Measurements from ENCODE around the gene STUB1. TPM values are rescaled to one million over a fixed set of nuclear protein-coding genes. Genes with fewer than 3 reads are reported as not detected.
A peak's percentile ranks its signal among the peaks of the same experiment; 100 is the strongest.

The STUB1 gene
- total and polyA plus RNA-seq, 2 donors (not counting 1 experiment from before 2014, with no cell fraction given) = 94.3 to 116 TPM

- H3K27ac ChIP-seq (ENCODE audit: low read length in 2 of 2) = peak overlapping the region in 1 of 2 donors; percentile 83
- peaks cover 10 to 35% of the 10 kb centered on the region in 2 donors for H3K4me1 ChIP-seq (ENCODE audit: control insufficient read depth in 2 of 2, insufficient read depth in 2 of 2, low read length in 2 of 2)
- H3K27me3 ChIP-seq (replicated peaks in 1 of 4; ENCODE audit: control extremely low read depth in 1 of 4, control insufficient read depth in 3 of 4, insufficient read depth in 4 of 4, low read length in 3 of 4) = no peaks in the 10 kb centered on the region
- 4% methylated on average over 52 of the region's 55 CpGs for WGBS (ENCODE audit: insufficient coverage)
- peak overlapping the region; percentile 83 for H2AFZ ChIP-seq (ENCODE audit: insufficient read depth, low read depth, low read length, poor library complexity, severe bottlenecking)
- ChIA-PET CTCF (interaction anchor here (0.7 to 1.6 kb wide), 8 partner anchors 12 to 57 kb away, joined by 3 to 6 read pairs (median 4); partner anchors contain the start of gene WDR90), POLR2A (interaction anchor here (0.7 to 1.8 kb wide), 7 partner anchors 12 to 235 kb away, joined by 3 to 6 read pairs (median 3); partner anchors contain the start of genes NHLRC4, PIGQ and RAB40C)
- no peaks in the 10 kb centered on the region for H3K9me3 Mint-ChIP-seq (ENCODE audit: insufficient read depth)
- intact Hi-C loops (cut with micrococcal nuclease) = loop anchor here (1.0 kb wide), 4 partner anchors 14 to 46 kb away; partner anchors contain the start of genes RHOT2 and WDR90
- ATAC-seq (ENCODE audit: low read depth) (no peak), DNase-seq (no peak)
- no peaks in the 10 kb centered on the region for H3K9me3 ChIP-seq (ENCODE audit: control extremely low read depth in 1 of 3, control insufficient read depth in 2 of 3, insufficient read depth in 1 of 3, low read length in 2 of 3)
- H3K27ac Mint-ChIP-seq = no peak overlapping the region
- H3K79me2 ChIP-seq (ENCODE audit: control insufficient read depth, insufficient read depth, low read length) = peaks cover 10% of the 10 kb centered on the region
- peak overlapping the region; percentile 94 for H3K4me2 ChIP-seq (replicated peaks; ENCODE audit: low read depth, low read length, poor library complexity, severe bottlenecking)
- H4K20me1 ChIP-seq (ENCODE audit: control insufficient read depth, insufficient read depth, low read length, poor library complexity, severe bottlenecking) = peaks cover 13% of the 10 kb centered on the region
- no peak for TF ChIP-seq EZH2 (IDR thresholded peaks at IDR 0.05; ENCODE audit: borderline replicate concordance, insufficient read depth, low read depth, low read length, poor library complexity, severe bottlenecking)
- no peak for TF ChIP-seq CTCF (IDR thresholded peaks at IDR 0.05)
- H3K4me1 Mint-ChIP-seq = peaks cover 23% of the 10 kb centered on the region
- peaks cover 0 to 3% of the 10 kb centered on the region in 2 experiments for H3K36me3 ChIP-seq (replicated peaks in 1 of 2; ENCODE audit: control extremely low read depth in 1 of 2, control insufficient read depth in 1 of 2, extremely low read depth in 1 of 2, insufficient read depth in 2 of 2, low read length in 1 of 2)
- no peaks in the 10 kb centered on the region for H3K27me3 Mint-ChIP-seq
- H3K4me3 Mint-ChIP-seq = peak overlapping the region; percentile 98
- H3K9ac ChIP-seq (ENCODE audit: low read length) = peak overlapping the region; percentile 91
- H3K4me3 ChIP-seq (ENCODE audit: control extremely low read depth in 1 of 5, extremely low read depth in 1 of 5, insufficient read depth in 1 of 5, low read depth in 2 of 5, low read length in 4 of 5) = peak overlapping the region; percentile 27 to 95 (median 85)
Observed at GRCh38 chr16:635573-636205, 44.5 kb upstream of the STUB1 start.

Measured in B cell (primary cell).